K562 (cell line): Measurements from ENCODE around the gene C1orf167. TPM values are rescaled to one million over a fixed set of nuclear protein-coding genes. Genes with fewer than 3 reads are reported as not detected.
A peak's percentile ranks its signal among the peaks of the same experiment; 100 is the strongest.

ENCODE experiments used
- PRPF4 ChIP-seq: fragments of 200-400 bp; formaldehyde crosslinking; IDR thresholded peaks from one replicate; pipeline ENCODE4 v1.6.1; 2017; ENCODE audit warnings: low read length, low read depth, mild to moderate bottlenecking; ENCODE audit not compliant: insufficient read depth, poor library complexity, severe bottlenecking
- SP2 ChIP-seq: IDR thresholded peaks from 2 replicates; pipeline ENCODE4 v1.6.1; 2011; ENCODE audit warnings: mild to moderate bottlenecking, low read depth, low read length, moderate library complexity; ENCODE audit not compliant: poor library complexity, severe bottlenecking; ENCODE audit errors: extremely low read depth
- ZNF644 ChIP-seq: fragments of 200-800 bp; sonication (Bioruptor generic); IDR thresholded peaks from 2 replicates; pipeline ENCODE4 v1.6.1; 2016; ENCODE audit warnings: low read depth, missing genetic modification characterization, missing compliant biosample characterization
- polyA plus RNA-seq, 8 experiments: library from polyadenylated mRNA; depleted of rRNA in 4 of 8; stranded (reverse) in 5 of 8; unstranded in 3 of 8; fragments of >200 nt; fragmentation: Nextera tagmentation in 2 of 8; fragmentation: Illumina TruSeq in 1 of 8; extraction: Ambion mirVana in 2 of 8; extraction: Trizol in 1 of 8; gene quantifications; 2 replicates each; pipeline versions ENCODE4 v1.2.1 to v1.2.3, GENCODE V29; 2011 to 2014; ENCODE audit warnings: inconsistent platforms in 1 of 8, missing spikeins in 1 of 8
- total RNA-seq, 7 experiments: library from RNA; depleted of rRNA in 6 of 7; stranded (reverse); fragments of >200 nt in 6 of 7; fragmentation: Illumina TruSeq in 2 of 7; extraction: Trizol in 2 of 7; gene quantifications; 2 replicates each; pipeline versions ENCODE4 v1.2.1 to v1.2.3, GENCODE V29; 2011 to 2021; ENCODE audit warnings: low replicate concordance in 1 of 7
- TF ChIP-seq, protein P1 (sequence below): sonication (generic); formaldehyde crosslinking; IDR thresholded peaks from 2 replicates; pipeline ENCODE4 v1.8.0; 2023; ENCODE audit warnings: mild to moderate bottlenecking, missing genetic modification reagents
- TF ChIP-seq, protein P2 (sequence below): sonication (generic); formaldehyde crosslinking; IDR thresholded peaks from 2 replicates; pipeline ENCODE4 v1.8.1; 2023; ENCODE audit warnings: mild to moderate bottlenecking, missing genetic modification reagents

Gene C1orf167
- total and polyA plus RNA-seq, 9 of the 15 experiments (the other 6 are each of a cell fraction or from before 2014, with no cell fraction given): 0.22 to 0.86 (median 0.31) TPM; not detected in 2

DNA sequence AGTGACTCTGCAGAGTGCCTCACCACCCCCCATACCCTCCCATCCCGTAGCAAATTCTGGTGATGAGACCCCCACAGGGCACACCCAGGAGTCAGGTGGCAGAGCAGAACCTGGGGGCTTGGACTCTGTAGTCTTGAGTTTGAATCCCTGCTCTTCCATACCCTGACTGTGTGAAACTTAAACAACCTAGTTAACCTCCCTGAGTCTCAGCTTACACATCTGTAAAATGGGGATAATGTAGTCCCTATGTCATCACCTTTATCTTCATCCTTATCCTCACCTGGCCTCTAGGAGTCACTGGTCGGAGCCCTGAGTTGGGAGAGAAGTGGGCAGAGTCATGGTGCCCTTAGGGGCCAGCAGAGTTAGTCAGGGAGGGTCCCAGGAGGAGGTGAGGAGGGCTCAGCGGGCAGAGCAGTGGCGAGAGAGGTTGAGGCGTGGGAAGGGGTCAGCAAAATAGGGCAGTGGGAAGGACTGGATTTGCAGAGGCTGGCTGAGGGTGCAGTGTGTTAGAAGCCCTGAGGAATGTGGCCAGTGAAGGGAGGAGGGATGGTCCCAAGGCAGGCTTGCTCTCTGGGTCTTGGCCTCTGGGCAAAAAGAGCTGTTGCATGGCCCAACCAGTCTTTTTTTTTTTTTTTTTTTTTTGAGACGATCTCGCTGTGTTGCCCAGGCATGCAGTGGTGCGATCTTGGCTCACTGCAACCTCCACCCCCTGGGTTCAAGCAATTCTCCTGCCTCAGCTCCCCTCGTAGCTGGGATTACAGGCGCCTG lies 18.6 kb downstream of the C1orf167 start (continued):
- TF ChIP-seq, protein P1, sequence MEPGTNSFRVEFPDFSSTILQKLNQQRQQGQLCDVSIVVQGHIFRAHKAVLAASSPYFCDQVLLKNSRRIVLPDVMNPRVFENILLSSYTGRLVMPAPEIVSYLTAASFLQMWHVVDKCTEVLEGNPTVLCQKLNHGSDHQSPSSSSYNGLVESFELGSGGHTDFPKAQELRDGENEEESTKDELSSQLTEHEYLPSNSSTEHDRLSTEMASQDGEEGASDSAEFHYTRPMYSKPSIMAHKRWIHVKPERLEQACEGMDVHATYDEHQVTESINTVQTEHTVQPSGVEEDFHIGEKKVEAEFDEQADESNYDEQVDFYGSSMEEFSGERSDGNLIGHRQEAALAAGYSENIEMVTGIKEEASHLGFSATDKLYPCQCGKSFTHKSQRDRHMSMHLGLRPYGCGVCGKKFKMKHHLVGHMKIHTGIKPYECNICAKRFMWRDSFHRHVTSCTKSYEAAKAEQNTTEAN: no peak
- no peak for TF ChIP-seq PRPF4
- TF ChIP-seq, protein P2, sequence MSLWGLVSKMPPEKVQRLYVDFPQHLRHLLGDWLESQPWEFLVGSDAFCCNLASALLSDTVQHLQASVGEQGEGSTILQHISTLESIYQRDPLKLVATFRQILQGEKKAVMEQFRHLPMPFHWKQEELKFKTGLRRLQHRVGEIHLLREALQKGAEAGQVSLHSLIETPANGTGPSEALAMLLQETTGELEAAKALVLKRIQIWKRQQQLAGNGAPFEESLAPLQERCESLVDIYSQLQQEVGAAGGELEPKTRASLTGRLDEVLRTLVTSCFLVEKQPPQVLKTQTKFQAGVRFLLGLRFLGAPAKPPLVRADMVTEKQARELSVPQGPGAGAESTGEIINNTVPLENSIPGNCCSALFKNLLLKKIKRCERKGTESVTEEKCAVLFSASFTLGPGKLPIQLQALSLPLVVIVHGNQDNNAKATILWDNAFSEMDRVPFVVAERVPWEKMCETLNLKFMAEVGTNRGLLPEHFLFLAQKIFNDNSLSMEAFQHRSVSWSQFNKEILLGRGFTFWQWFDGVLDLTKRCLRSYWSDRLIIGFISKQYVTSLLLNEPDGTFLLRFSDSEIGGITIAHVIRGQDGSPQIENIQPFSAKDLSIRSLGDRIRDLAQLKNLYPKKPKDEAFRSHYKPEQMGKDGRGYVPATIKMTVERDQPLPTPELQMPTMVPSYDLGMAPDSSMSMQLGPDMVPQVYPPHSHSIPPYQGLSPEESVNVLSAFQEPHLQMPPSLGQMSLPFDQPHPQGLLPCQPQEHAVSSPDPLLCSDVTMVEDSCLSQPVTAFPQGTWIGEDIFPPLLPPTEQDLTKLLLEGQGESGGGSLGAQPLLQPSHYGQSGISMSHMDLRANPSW: 0 out of 2 replicates have a peak, but pooled peaks have one; percentile 49
- no peak for TF ChIP-seq ZNF644 (tag)
- TF ChIP-seq SP2: no peak
